ENCODE data around the gene GPATCH2.

Gene GPATCH2

DNA sequence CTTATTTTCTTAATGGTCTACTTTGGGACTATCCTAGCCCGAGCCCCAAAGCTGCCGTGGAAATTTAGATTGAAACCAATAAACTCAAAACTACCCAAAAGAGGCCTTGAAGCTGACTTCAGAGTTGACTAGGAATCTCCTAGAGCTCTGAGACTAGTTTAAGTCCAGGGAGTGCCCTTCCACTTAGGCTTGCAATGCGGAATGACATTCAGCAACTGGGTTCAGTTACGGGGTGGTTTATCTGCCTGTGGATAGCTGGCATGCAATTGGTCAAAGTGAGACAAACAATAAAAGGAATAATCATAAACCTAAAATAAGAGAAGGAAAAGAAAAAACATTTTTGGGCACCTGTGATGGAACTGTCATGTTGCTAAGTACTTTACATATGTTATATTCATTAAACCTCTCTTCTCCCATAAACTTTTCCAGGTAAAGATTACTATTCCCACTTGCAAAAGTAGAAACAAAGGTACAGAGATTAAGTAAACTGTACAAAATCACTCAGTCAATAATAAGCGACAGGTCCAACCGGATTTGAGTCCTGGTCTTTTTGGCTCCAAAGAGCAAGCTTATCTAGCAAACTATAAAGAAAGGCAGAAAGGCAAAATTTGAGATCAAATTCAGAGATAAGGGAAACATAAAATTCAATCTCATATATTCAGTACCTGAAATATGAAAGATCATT lies 56.5 kb downstream of the GPATCH2 start:
- DNase-seq = no peak

DNA sequence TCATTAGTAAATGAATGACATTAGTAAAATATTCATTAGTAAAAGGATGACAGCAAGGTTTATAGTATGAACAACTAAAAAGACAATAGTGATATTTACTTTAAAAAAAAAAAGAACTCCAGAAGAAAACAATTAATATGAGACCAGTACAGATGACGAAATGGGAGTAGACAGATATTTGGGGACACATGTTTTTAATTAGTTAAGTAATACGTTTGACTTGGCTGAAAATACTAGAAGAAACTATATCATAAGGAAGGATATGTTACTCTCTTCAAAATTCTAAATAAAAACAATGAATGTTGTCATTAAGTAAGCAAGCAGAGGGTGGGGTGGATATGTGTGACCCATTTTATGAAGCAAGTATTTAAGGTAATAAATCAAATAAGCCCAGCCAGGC lies 61.9 kb downstream of the GPATCH2 start:
- DNase-seq = no peak

DNA sequence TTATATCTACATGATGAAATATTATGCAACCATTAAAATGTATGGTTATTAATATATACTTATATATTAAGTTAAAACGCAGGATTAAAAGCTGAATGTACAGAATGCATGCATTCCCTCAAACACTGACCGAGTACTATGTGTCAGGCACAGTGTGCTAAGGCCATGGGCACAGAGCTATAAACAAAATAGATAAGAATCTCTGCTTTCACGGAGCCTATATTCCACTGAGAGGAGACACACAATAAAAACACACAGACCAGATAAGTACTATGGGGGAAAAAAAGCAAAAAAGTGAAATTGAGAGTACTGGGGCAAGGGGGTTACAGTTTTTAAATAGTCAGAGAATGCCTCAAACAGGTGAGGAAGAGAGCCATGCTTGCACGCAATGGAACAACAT lies 62.7 kb downstream of the GPATCH2 start:
- no peak for DNase-seq

DNA sequence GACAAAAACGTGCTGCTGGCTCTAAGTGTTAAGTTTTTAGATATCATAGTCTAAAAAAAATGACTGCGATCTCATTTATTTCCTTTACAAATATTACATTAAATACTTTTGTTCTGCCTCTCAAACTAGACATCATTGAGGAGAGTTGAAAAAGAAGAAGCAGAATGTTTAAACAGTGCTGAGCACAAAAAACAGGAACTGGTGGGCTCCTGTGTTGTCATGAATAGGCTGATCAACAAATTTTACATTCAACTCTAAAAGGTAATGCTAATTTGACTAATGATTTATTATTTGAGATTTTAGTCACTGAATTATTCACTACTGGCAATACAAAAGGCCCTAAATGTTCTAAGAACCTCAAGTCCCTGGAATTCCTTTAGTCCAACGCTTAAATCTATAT lies 66.1 kb downstream of the GPATCH2 start:
- no peak for DNase-seq

DNA sequence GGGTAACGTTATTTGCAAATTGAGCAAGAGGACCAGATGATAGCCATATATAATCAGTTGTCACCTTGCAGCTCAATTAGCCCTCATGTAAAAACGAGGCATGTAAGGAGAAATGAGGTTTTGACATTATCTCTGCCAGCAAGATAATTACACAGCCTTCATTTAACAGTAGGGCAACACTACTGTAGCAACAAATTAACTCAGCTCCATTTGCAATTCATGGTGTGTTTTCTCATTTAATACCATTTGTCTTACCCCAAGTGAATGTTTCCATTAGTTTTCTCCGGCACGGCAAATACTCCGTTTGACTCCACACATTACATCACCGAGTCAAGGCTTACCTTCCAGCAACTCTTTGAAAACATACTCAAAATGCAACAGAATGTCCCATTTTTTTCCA lies 66.7 kb downstream of the GPATCH2 start:
- no peak for DNase-seq

DNA sequence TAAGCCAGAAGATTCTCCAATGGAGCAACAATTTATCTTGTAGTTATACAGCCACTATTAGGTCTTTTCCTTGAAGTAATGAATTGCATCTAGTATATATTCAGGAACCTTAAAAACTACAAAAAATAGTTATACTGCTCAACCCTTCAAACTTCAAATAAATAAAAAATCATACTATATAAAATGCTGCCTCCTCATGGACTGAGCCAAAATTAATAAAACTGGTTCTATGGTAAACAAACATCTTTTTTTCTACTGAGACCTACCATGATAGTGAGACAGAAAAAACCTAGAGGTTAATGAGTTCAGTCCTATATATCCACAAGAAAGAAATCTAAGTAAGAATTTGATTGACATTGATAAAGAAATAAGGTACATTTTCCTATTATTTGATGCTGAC lies 67.7 kb downstream of the GPATCH2 start:
- no peak for DNase-seq

DNA sequence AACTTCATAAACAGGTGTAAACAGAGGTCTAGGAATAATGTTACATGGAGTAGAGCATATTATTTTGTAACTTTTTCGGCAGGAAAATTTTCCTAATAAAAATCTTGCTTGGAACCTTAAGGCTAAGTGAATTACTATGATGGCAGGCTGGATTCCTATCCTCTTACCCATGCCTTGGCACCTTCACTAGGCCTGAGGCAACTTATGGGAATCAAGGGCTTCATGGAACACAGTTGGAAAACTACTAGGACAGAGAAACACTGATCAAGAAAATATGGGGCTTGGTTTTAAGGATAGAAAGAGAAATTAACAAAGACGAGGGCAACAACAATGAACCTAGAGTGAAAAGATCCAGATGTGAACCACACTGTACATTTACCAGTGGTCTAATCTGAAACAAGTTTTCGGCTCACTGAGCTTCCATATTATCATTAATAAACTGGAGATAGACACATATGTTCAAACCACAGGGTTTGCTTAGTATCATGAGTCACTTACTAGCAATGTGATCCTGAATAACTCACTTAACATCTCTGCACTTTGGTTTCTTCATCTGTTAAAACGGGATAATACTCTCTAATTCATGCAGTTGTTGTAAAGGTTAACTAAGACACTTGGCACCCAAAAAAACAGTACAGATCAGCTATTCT lies 68.5 kb downstream of the GPATCH2 start:
- DNase-seq = no peak

DNA sequence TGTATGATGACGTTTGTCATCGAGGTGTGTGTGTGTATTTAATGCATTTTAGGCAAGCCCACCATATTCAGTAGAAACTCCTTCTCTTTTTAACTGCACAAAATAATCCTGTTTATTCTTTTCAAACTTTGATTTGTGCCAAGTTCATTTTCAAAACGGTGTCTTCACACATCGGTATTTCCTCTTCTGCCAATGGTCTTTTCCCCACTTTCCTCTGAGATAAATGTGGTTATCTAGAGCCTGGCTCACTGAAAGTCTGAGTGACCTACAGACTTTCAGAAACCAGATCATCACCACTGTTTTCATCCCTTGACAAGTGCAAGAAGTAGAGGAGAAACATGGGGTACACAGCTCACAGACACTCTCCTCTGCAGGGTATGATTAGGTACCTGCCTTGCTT lies 69.4 kb downstream of the GPATCH2 start:
- DNase-seq = no peak

DNA sequence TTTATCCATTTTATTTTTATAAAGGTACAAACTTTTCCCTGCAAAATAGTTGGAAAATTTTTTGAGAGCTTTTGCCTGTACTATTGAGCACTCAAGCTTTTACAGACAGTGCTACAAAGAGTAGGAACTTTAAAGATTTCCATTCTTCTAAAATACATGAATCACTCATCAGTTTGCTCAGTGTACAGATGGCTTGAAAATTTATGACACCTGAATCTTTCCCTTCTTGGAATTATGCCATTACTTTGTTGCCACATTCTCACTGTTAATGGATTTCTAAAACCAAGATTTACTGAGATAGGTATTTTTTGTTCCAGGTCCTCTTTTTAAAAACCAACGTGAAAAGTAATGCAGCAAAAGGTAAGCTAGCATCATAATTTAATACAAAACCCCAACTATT lies 76.0 kb downstream of the GPATCH2 start:
- DNase-seq = no peak

DNA sequence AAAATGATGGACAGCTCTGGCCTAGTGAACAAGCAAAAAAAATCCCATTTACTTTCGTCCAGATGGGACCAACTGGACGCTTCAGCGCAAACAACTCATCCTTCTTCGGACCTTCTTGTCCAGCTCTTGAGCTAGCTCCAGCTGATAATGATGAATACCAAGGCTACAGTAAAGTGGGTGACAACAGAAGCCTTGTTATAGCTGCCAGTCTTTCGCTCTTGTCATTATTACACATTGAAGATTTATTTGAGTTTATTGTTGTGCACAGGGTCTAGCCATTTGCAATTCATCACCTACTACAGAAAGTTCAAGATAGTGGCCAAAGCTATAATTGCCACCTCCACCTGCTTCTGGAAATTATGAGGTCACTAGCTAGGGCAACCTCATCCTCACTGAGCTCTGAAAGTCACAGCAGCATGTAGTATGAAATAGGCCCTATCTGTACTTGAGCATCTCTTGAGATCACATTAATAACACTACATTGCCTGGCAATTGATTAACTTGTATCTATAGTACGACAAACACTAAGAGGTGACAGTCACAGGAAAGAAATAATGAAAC lies 76.9 kb downstream of the GPATCH2 start:
- DNase-seq = no peak

DNA sequence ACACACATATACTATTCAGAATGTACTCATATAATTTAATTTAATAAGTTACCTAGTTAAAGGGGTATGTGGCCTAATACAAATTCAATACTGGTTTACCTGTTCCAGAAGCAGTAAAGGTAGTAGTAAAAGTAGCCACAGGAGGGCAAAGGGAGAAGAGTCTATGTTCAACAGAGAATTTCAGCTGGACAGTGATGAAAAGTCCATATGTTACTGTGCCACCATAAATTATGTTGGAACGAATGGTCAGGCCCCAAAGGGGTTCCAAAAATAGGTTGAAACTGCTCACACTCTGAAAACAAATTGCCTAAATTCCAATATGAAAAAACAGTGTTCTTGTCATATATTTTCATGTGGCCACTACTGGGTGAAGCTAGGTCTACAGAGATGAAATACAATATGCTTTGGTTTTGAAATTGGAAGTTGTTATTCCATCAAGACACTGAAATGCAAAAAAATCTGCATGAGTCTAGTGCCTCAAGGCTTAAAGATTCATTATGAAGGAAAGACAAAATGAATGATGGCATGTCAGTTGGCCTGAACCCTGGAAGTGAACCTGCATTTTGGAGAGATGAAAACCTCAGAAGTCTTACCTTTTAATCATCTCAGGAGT lies 78.4 kb downstream of the GPATCH2 start:
- DNase-seq = no peak

DNA sequence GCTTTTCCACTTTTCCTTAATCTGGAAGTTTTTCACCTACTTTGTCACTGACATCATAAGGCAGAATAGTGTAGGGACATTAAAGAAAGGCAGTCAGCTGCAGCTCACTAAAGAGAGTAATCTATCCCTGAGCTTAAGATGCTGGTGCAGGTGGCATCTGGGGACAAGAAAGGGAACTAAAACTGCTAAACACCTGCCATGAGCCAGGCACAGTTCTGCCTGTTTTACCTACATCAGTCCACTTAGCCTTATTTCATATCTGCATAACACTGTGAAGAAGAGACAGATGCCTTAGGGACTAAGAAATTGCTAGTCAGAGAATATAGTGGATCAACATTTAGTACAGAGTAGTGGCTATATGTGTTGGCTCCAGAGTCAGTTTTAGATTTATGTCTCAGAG lies 88.1 kb downstream of the GPATCH2 start:
- no peak for DNase-seq

DNA sequence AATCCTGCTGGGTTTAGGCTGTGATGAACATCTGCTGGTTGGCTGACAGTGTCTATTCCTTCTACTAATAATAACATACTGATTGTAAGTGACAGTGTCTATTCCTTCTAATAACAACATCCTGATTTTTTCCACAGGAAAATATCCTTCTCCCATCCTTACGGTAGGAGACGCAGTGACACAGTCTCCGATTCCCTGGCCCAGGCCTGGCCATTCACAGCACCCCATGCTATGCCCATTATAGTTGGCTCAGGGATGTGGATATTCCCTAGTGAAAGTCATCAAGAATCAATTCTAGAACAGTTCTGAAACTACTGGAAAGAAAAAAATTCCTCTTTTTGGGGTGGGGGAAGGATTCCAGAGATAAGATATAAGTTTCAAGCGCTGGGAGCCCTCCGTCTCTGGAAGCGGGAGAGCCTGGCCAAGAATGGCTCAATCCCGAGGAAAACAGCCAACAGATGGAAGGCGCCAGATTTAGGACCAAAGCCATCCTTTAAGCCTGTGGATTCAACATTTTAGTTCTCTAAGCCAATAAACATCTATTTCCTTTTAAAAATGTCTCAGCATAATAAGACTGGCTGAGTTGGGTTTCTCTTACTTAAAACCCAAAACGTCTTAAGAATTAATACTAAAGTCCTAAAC lies 88.6 kb downstream of the GPATCH2 start:
- DNase-seq = no peak

DNA sequence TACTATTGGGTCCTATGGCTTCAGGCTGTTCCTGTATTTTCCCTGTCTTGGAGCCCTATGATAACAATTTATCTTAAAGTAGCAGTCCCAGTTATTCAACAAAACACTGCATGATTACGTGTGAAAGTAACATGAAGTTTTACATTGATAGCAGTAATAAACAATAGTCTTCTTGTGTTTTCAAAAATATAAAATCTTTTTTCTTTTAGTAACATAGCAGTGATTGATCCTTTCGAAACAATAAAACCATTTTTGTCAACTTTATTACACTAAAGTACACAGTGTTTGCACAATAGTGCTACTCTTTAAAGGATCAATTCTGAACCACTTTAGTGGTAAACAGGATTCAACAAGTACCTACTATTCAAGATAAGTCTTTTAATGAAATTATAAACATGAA lies 90.6 kb downstream of the GPATCH2 start:
- no peak for DNase-seq

DNA sequence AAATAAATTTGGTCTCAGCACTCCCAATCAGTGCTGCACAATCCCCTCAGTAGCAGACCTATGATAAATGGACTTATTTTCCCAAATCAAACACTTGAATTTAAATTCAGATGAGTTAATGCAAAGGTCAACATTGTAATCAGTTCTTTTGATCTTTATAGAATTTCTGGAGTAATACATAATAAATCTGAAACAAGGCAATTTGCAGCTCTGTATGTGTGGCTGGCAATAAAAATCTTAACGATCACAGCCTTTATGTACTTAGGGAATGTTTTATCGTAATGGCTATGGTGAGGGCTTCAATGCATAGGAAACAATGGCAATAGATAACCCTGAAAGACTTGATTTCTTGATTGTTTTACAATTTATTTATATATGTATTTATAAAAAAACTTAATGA lies 91.4 kb downstream of the GPATCH2 start:
- DNase-seq = peak; percentile 63

DNA sequence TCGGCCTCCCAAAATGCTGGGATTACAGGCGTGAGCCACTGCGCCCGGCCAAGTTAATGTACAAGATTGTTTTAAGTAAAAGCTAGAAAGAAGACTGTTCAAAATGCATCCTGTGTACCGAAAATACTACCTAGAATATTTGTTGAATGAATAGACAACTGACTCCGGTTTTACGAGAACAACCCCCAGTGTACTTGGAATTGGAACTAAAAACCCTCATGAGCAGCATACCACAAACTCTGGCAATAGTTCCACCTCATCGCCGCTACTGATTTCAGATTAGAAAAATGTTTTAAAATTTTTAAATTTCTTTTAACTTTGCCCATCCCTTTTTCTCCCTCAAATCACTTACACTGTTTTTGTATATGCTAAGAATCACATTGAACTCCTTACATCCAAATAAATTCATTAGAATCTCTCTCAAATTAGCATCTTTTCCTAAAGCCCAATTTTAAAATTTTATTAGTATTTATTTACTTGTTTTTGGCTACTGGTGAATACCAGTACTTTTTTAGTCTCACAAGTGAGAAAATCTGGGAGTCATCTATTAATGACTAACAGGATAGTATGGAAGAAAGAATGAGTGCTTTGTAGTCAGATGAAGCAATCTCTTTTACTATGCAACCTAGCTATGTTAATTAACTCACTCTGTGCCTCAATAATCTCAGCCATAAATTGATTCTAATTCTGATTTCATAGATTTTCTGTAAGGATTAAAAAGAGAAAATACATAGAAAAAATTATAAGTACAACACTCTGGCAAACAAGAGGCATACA lies 95.1 kb downstream of the GPATCH2 start:
- DNase-seq = no peak

DNA sequence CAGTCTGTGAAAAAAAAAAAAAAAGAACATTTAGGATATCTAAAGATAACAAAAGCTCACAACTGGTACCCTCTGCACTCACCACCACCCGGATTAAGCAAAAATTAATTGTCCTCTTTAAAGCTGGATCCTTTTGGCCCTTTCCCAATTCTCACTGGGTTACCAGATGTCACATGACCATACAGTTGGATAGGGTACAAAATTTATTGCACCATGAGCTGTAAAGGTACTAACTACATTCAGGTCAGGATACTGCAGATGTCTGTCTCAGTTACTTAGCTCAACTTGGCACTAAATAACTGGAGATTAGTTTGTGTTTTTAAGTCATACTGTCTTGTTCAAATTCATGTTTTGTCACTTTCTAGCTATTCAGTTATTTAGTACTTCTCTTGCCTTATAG lies 96.3 kb downstream of the GPATCH2 start:
- DNase-seq = peak; percentile 23

DNA sequence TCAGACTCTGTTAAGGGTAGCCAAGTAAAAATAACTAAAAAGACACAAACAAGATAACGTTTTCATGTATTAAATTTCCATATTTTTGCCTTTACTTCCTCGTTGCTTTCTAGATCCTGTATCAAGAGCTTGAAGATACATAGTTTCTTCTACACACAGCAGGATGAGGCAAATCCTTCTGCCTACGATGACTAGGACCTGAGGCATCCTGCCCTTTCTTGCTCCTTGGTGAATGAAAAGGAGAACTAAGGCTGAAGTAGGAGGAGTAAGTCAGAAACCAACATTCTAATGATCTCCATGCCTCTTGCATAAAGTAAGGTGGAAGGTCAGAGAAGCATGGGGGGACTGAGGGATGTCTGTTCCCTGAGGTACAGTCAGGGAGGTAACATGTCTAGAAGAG lies 102.6 kb downstream of the GPATCH2 start:
- no peak for DNase-seq

DNA sequence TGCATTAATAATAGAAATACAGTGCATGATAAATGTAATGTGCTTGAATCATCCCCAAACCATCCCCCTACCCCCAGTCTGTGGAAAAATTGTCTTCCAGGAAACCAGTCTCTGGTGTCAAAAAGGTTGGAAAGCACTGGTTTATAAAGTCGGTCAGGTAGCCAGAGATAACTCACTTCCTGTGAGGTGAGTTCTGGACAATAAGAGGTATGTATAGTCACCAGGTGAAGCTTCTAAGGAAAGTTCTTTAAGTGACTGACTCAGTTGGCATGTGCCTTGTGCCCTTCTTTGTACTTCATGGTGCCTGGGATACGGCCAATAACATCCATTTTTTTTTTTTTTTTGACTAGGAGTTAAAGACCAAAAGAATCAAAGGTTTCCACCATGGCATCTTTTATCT lies 103.7 kb downstream of the GPATCH2 start:
- DNase-seq = no peak

DNA sequence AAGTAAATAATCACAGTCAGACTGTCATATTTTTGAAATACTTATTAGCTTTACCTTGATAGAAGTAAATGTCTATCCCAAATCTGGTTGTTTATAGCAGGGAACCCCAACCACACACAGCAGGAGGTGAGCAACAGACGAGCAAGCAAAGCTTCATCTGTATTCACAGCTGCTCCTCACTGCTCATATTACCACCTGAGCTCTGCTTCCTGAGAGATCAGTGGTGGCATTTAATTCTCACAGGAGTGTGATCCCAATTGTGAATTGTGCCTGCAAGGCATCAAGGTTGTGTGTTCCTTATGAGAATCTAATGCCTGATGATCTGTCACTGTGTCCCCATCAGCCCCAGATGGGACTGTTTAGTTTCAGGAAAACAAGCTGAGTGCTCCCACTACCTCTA lies 104.3 kb downstream of the GPATCH2 start:
- DNase-seq = no peak

DNA sequence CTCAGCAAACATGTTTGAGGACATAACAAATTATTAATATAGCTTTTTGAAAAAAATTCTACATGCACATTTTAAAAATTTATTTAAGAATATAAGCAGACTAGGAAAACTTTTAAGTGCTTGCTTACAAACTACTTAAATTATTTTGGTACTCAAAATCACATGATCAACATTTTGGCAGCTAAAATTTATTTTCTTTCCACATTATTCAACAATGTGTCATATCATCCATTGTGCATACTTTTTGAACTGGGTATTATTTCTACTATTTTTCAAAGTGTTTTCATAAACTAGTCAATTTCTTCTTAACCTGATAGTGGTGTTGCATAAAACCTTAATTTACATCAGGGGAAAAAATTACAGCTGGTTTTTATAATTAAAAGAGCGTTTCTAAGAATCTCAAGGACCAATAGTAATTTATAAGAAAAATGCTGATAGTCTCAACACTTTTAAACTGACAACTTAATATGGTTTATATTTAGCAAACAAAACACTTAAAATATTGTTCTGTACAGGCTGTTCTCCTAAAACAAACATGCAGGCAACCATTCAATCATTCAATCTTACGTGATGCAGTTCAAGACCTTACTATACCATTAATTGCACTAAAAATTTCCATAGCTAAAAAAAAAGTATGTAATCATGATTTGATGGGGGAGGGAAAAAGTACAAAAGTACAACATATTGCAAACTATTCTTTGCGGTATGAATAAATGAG lies 105.0 kb downstream of the GPATCH2 start:
- DNase-seq = no peak

DNA sequence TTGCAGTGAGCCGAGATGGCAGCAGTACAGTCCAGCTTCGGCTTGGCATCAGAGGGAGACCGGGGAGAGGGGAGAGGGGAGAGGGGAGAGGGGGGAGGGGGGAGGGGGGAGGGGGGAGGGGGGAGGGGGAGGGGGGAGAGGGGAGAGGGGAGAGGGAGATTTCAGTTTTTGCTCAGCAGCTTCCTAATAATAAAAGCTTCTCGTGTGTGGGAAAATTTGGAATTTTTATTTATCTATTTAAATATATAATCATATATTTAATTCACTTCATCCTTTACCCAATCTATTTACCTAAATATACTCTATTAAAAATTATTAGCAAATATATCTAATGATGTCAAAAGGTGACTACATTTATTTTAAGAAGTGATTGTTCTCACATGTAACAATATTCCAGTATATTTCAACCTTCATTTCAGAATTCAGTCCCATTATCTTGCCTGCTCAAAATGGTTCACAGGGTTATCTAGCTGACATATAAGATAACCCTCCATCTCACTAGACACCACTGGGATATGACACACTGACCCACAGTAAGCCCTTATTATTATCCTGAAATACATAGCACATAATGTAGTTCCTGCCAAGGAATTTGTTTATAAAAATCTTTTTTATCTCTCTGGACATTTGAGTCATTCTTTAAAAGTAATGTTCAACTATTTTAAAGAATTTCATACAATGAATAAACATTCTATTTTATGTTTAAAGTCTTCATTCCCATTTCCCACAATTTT lies 105.9 kb downstream of the GPATCH2 start:
- DNase-seq = no peak
